H1 (cell line): ENCODE data around the gene CPO. TPM values are rescaled to one million over a fixed set of nuclear protein-coding genes. Genes with fewer than 3 reads are reported as not detected.
"Not testable (repeated sequence)": the region's sequence is repeated elsewhere in the genome, so short reads cannot be mapped to it uniquely, and the experiment has no call there.

ENCODE experiments used
- CTCF ChIA-PET: fragments of 300-600 bp; sonication (Branson Sonifier 250); formaldehyde crosslinking; loops from one replicate; lab custom pipeline; 2021; ENCODE audit not compliant: partially characterized antibody; lab: Charles Lee
- POLR2A ChIA-PET: fragments of 300-600 bp; sonication (Branson Sonifier 250); formaldehyde crosslinking; loops from one replicate; lab custom pipeline; 2021; ENCODE audit warnings: inconsistent platforms; ENCODE audit not compliant: partially characterized antibody; lab: Charles Lee
- DNase-seq, 2 experiments: peaks; one replicate each; pipeline versions ENCODE4 v3.0.0 to v3.0.0-alpha.2; 2010 to 2022; ENCODE audit warnings: low spot score in 2 of 2, low read depth in 1 of 2, mixed read lengths in 1 of 2
- FAIRE-seq: peaks from 2 replicates; lab custom pipeline; 2011; peaks lifted over from hg19 to GRCh38; lab: Jason Lieb, UNC
- H2AFZ ChIP-seq: 2 replicates; pipeline ENCODE4 v1.8.1; 2012; ENCODE audit warnings: low read length, inconsistent platforms
- H2AK5ac ChIP-seq: 2 replicates; pipeline ENCODE4 v1.6.1; 2013; ENCODE audit warnings: low read depth, low read length
- H2BK120ac ChIP-seq: replicated peaks from 2 replicates; pipeline ENCODE3; 2013; ENCODE audit warnings: low read depth, low read length, inconsistent platforms
- H2BK12ac ChIP-seq: 2 replicates; pipeline ENCODE4 v1.6.1; 2013; ENCODE audit warnings: low read depth, low read length
- H2BK15ac ChIP-seq: 2 replicates; pipeline ENCODE4 v1.6.1; 2013; ENCODE audit warnings: low read length
- H2BK20ac ChIP-seq: 2 replicates; pipeline ENCODE4 v1.6.1; 2013; ENCODE audit warnings: low read length
- H2BK5ac ChIP-seq: 2 replicates; pipeline ENCODE4 v1.6.1; 2013; ENCODE audit warnings: low read depth, low read length
- H3K14ac ChIP-seq: 2 replicates; pipeline ENCODE4 v1.6.1; 2013; ENCODE audit warnings: inconsistent platforms; ENCODE audit not compliant: insufficient read length
- H3K18ac ChIP-seq: 2 replicates; pipeline ENCODE4 v1.6.1; 2013; ENCODE audit warnings: low read length; ENCODE audit errors: extremely low read depth
- H3K23ac ChIP-seq: 2 replicates; pipeline ENCODE4 v1.6.1; 2013; ENCODE audit warnings: inconsistent platforms; ENCODE audit not compliant: insufficient read length
- H3K23me2 ChIP-seq: 2 replicates; pipeline ENCODE4 v1.6.1; 2013; ENCODE audit warnings: low read depth, low read length
- H3K27ac ChIP-seq: 2 replicates; pipeline ENCODE4 v1.6.1; 2011; ENCODE audit warnings: low read depth, low read length, inconsistent platforms
- H3K27me3 ChIP-seq, 4 experiments: replicated peaks in 1 of 4; 1 replicate in 1 of 4; 2 replicates in 3 of 4; pipeline versions ENCODE4 v1.6.1 to v1.8.1; 2011 to 2013; ENCODE audit warnings: low read length in 3 of 4, mild to moderate bottlenecking in 3 of 4, inconsistent platforms in 2 of 4, mixed read lengths in 2 of 4, moderate library complexity in 1 of 4; ENCODE audit not compliant: control insufficient read depth in 3 of 4, insufficient read depth in 3 of 4; ENCODE audit errors: extremely low read depth in 1 of 4
- H3K36me3 ChIP-seq, 4 experiments: 2 replicates each; pipeline versions ENCODE4 v1.6.1 to v1.8.1; 2011 to 2013; ENCODE audit warnings: mild to moderate bottlenecking in 4 of 4, low read length in 3 of 4, moderate library complexity in 2 of 4, control low read depth in 1 of 4, inconsistent platforms in 1 of 4; ENCODE audit not compliant: insufficient read depth in 4 of 4, control insufficient read depth in 2 of 4
- H3K4ac ChIP-seq: replicated peaks from 2 replicates; pipeline ENCODE3; 2013; ENCODE audit warnings: low read length, low read depth, mixed read lengths, inconsistent platforms; ENCODE audit not compliant: insufficient read length
- H3K4me1 ChIP-seq, 4 experiments: replicated peaks in 1 of 4; 1 replicate in 1 of 4; 2 replicates in 3 of 4; pipeline versions ENCODE4 v1.6.1 to v1.8.1; 2011 to 2013; ENCODE audit warnings: low read length in 3 of 4, inconsistent platforms in 2 of 4, mixed read lengths in 1 of 4; ENCODE audit not compliant: insufficient read depth in 4 of 4, control insufficient read depth in 3 of 4
- H3K4me2 ChIP-seq, 2 experiments: 2 replicates each; pipeline versions ENCODE4 v1.6.1 to v1.8.1; 2011 to 2013; ENCODE audit warnings: low read depth in 2 of 2, low read length in 2 of 2, control low read depth in 1 of 2, inconsistent platforms in 1 of 2, mild to moderate bottlenecking in 1 of 2; ENCODE audit not compliant: insufficient read depth in 1 of 2
- H3K4me3 ChIP-seq, 4 experiments: fragments of 200-600, 300-600 bp in 1 of 4; sonication (generic), shearing (Covaris generic), sonication (Bioruptor Twin) in 1 of 4; 2 replicates each; pipeline versions ENCODE4 v1.5.1 to v1.8.1; 2011 to 2016; ENCODE audit warnings: low read length in 4 of 4, low read depth in 3 of 4, control low read depth in 2 of 4, inconsistent platforms in 2 of 4, mild to moderate bottlenecking in 2 of 4, mixed read lengths in 1 of 4, moderate library complexity in 1 of 4; ENCODE audit not compliant: insufficient read depth in 2 of 4; ENCODE audit errors: extremely low read depth in 1 of 4
- H3K56ac ChIP-seq: replicated peaks from 2 replicates; pipeline ENCODE3; 2013; ENCODE audit warnings: low read depth, mild to moderate bottlenecking, mixed read lengths, low read length, inconsistent platforms; ENCODE audit not compliant: insufficient read length
- H3K79me1 ChIP-seq: 2 replicates; pipeline ENCODE4 v1.6.1; 2013; ENCODE audit warnings: low read depth, low read length, control low read depth
- H3K79me2 ChIP-seq, 2 experiments: 2 replicates each; pipeline versions ENCODE4 v1.6.1 to v1.8.1; 2012 to 2013; ENCODE audit warnings: low read length in 2 of 2, mild to moderate bottlenecking in 2 of 2, inconsistent platforms in 1 of 2; ENCODE audit not compliant: insufficient read depth in 2 of 2, control insufficient read depth in 1 of 2
- H3K9ac ChIP-seq, 4 experiments: replicated peaks in 1 of 4; 1 replicate in 1 of 4; 2 replicates in 3 of 4; pipeline versions ENCODE4 v1.6.1 to v1.8.1; 2011 to 2013; ENCODE audit warnings: low read depth in 3 of 4, low read length in 3 of 4, control low read depth in 2 of 4, mild to moderate bottlenecking in 2 of 4, moderate library complexity in 2 of 4, inconsistent platforms in 1 of 4; ENCODE audit errors: extremely low read depth in 1 of 4
- H3K9me3 ChIP-seq, 2 experiments: 2 replicates each; pipeline versions ENCODE4 v1.6.1 to v1.8.1; 2012 to 2013; ENCODE audit warnings: mild to moderate bottlenecking in 2 of 2, moderate library complexity in 2 of 2, control low read depth in 1 of 2, inconsistent platforms in 1 of 2, low read depth in 1 of 2, low read length in 1 of 2, mixed read lengths in 1 of 2; ENCODE audit not compliant: insufficient read depth in 2 of 2
- H4K20me1 ChIP-seq, 2 experiments: replicated peaks in 1 of 2; 2 replicates each; pipeline versions ENCODE3 to v1.8.1; 2011 to 2013; ENCODE audit warnings: inconsistent platforms in 2 of 2, low read length in 2 of 2, mild to moderate bottlenecking in 1 of 2; ENCODE audit not compliant: insufficient read depth in 2 of 2, control insufficient read depth in 1 of 2
- H4K5ac ChIP-seq: 2 replicates; pipeline ENCODE4 v1.6.1; 2013; ENCODE audit warnings: low read length, low read depth, mixed read lengths, inconsistent platforms; ENCODE audit not compliant: insufficient read length
- H4K8ac ChIP-seq: 2 replicates; pipeline ENCODE4 v1.8.0; 2013; ENCODE audit warnings: mild to moderate bottlenecking, moderate library complexity, low read length, inconsistent platforms; ENCODE audit not compliant: insufficient read depth; ENCODE audit errors: extremely low read depth
- H4K91ac ChIP-seq: replicated peaks from 2 replicates; pipeline ENCODE3; 2013; ENCODE audit warnings: low read length, mixed read lengths, inconsistent platforms; ENCODE audit not compliant: insufficient read length
- WGBS, 2 experiments: shearing (Covaris generic) in 1 of 2; methylation state at CpG; one replicate each; pipeline versions ENCODE4 v1.1.6 to v1.1.7; 2013 to 2015; ENCODE audit warnings: low lambda C conversion rate in 2 of 2, mixed read lengths in 2 of 2, inconsistent platforms in 1 of 2, low coverage in 1 of 2, missing lambda C conversion rate in 1 of 2; ENCODE audit not compliant: insufficient replicate concordance in 2 of 2, insufficient coverage in 1 of 2, insufficient read length in 1 of 2; ENCODE audit errors: extremely low coverage in 1 of 2, missing lambda C conversion rate in 1 of 2; 5-methylcytosine and 5-hydroxymethylcytosine counted together
- polyA plus RNA-seq, 7 experiments: library from polyadenylated mRNA; depleted of rRNA in 3 of 7; stranded (reverse) in 5 of 7; unstranded in 2 of 7; fragments of >200 nt in 5 of 7; fragments of 200-250 nt in 2 of 7; gene quantifications; 1 replicate in 5 of 7; 2 replicates in 1 of 7; 4 replicates in 1 of 7; pipeline versions ENCODE4 v1.2.1 to v1.2.3, GENCODE V29; 2011 to 2013; ENCODE audit warnings: missing spikeins in 2 of 7, mixed read lengths in 2 of 7
- total RNA-seq: library from RNA; stranded (reverse); fragmentation: NEBNext Ultra II Directional; extraction: Animal tissue kit (Norgen Biotek cat#: 25700); gene quantifications from 2 replicates; pipeline ENCODE4 v1.2.1, GENCODE V29; 2021

The CPO gene
- total and polyA plus RNA-seq, 2 of the 8 experiments (the other 6 are each of a cell fraction or from before 2014, with no cell fraction given): 1.3 TPM

GRCh38 chr2:206953404-206953803 is 14.1 kb downstream of the CPO start:
- H3K23me2 ChIP-seq, POLR2A ChIA-PET, H4K5ac ChIP-seq, H3K18ac ChIP-seq, H3K4me2 ChIP-seq, H2AFZ ChIP-seq, H3K14ac ChIP-seq, FAIRE-seq, H3K4ac ChIP-seq, H4K91ac ChIP-seq, DNase-seq, H2BK15ac ChIP-seq, H4K20me1 ChIP-seq, H3K36me3 ChIP-seq, H3K27me3 ChIP-seq, H2BK120ac ChIP-seq, H3K4me1 ChIP-seq, H4K8ac ChIP-seq, H3K56ac ChIP-seq, H2BK5ac ChIP-seq, H3K23ac ChIP-seq, H3K79me1 ChIP-seq, H2BK20ac ChIP-seq, H2AK5ac ChIP-seq, H2BK12ac ChIP-seq, H3K27ac ChIP-seq, H3K4me3 ChIP-seq, H3K79me2 ChIP-seq, H3K9ac ChIP-seq: not testable (repeated sequence)
- 84% methylated on average over 2 of the region's 2 CpGs; no CpG with 5 or more reads in 1 of the 2 experiments for WGBS, 2 experiments
- CTCF ChIA-PET: interaction anchor here (0.5 to 1.3 kb wide), 2 partner anchors 9 to 567 kb away, joined by 4 read pairs; no protein-coding TSS in a partner anchor
- peaks cover 7 to 18% of the 10 kb centered on the region in 2 experiments; a peak in 3 of 4 replicates for H3K9me3 ChIP-seq
